ENCODE measurements around the gene PLA2G3. TPM values are rescaled to one million over a fixed set of nuclear protein-coding genes. Genes with fewer than 3 reads are reported as not detected.

Gene PLA2G3
- total RNA-seq, 3 donors from 2014 or later (not counting 1 experiment from before 2014, with no cell fraction given), result not detected

DNA sequence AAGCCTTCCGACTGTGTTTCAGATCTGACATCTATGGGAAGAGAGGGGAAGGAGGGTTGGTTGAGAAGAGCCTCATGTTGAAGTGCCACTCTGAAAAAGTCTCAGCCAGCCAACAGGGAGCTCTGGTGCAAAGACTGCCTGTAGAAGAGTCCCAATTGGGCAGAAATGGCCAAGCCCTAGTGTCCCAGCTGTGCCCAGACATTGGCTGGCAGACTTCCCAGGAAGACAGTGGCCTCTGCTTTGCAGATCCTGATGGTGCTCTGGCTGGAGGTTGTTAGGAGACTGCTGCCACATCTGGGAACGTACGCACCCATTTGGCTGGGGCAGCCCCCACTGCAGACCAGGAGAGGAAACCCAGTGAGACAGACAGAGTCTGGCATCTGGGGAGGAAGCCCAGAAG, 3.2 kb upstream of the PLA2G3 start:
- no peak for ATAC-seq
- H3K27me3 Mint-ChIP-seq (ENCODE audit: low read depth in 2 of 2), result peaks cover 2 to 14% of the 10 kb centered on the region in 2 donors

DNA sequence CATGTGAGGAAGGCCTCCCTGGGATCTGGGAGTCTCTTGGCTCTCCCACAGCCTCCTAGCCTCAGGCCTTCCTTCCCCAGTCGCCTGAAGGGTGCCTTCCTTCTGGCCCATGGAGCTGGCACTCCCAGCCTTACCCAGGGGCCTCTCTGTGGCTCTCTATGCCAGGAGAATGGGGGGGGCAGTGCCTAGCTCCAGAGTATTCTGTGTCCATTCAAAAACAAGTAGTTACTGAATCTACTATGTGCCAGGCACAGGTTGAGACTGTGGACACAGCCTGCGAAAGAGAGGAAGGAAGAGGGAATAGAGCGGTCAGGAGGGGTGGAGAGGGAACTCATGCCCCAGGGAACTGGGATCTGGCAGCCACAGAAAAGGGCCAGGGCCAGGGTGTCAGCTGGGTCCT, 2.7 kb upstream of the PLA2G3 start:
- H3K27me3 ChIP-seq (ENCODE audit: control insufficient read depth, insufficient read depth, low read length), result no peaks in the 10 kb centered on the region
- Mint-ChIP-seq H3K4me3 (no peak overlapping the region), H3K4me1 (no peaks in the 10 kb centered on the region), H3K27ac (no peak overlapping the region), H3K36me3 (no peaks in the 10 kb centered on the region), H3K27me3 (ENCODE audit: low read depth in 2 of 2) (peaks cover 2 to 14% of the 10 kb centered on the region in 2 donors), H3K9me3 (no peaks in the 10 kb centered on the region)
- WGBS (ENCODE audit: insufficient coverage), result 81% methylated on average over 3 of the region's 3 CpGs
- ATAC-seq (no peak), DNase-seq (no peak)
- no peak overlapping the region for H3K27ac ChIP-seq (ENCODE audit: low read length)
- H3K4me1 ChIP-seq (ENCODE audit: control insufficient read depth, insufficient read depth, low read length), result no peaks in the 10 kb centered on the region
- no peaks in the 10 kb centered on the region for H3K36me3 ChIP-seq (ENCODE audit: control insufficient read depth, insufficient read depth, low read length)
- TF ChIP-seq, protein P1, sequence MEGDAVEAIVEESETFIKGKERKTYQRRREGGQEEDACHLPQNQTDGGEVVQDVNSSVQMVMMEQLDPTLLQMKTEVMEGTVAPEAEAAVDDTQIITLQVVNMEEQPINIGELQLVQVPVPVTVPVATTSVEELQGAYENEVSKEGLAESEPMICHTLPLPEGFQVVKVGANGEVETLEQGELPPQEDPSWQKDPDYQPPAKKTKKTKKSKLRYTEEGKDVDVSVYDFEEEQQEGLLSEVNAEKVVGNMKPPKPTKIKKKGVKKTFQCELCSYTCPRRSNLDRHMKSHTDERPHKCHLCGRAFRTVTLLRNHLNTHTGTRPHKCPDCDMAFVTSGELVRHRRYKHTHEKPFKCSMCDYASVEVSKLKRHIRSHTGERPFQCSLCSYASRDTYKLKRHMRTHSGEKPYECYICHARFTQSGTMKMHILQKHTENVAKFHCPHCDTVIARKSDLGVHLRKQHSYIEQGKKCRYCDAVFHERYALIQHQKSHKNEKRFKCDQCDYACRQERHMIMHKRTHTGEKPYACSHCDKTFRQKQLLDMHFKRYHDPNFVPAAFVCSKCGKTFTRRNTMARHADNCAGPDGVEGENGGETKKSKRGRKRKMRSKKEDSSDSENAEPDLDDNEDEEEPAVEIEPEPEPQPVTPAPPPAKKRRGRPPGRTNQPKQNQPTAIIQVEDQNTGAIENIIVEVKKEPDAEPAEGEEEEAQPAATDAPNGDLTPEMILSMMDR (IDR thresholded peaks at IDR 0.05), result no peak
- no peak overlapping the region for H3K4me3 ChIP-seq (ENCODE audit: low read length)
- no peaks in the 10 kb centered on the region for H3K9me3 ChIP-seq (ENCODE audit: control insufficient read depth, insufficient read depth, low read length)
- intact Hi-C loops (cut with micrococcal nuclease), result no loop called here

More for the DNA sequence above, 3.2 kb upstream of the PLA2G3 start:
- H3K36me3 Mint-ChIP-seq, result no peaks in the 10 kb centered on the region
- H3K4me1 Mint-ChIP-seq, result no peaks in the 10 kb centered on the region
- no peak for DNase-seq
- Histone ChIP-seq H3K27me3 (ENCODE audit: control insufficient read depth, insufficient read depth, low read length) (no peaks in the 10 kb centered on the region), H3K27ac (ENCODE audit: low read length) (no peak overlapping the region), H3K9me3 (ENCODE audit: control insufficient read depth, insufficient read depth, low read length) (no peaks in the 10 kb centered on the region), H3K4me1 (ENCODE audit: control insufficient read depth, insufficient read depth, low read length) (no peaks in the 10 kb centered on the region), H3K36me3 (ENCODE audit: control insufficient read depth, insufficient read depth, low read length) (no peaks in the 10 kb centered on the region), H3K4me3 (ENCODE audit: low read length) (no peak overlapping the region)
- 96% methylated on average over 3 of the region's 3 CpGs for WGBS (ENCODE audit: insufficient coverage)
- no peak overlapping the region for H3K4me3 Mint-ChIP-seq
- TF ChIP-seq, protein P1 (IDR thresholded peaks at IDR 0.05), result no peak
- no peak overlapping the region for H3K27ac Mint-ChIP-seq
- intact Hi-C loops (cut with micrococcal nuclease), result no loop called here
- H3K9me3 Mint-ChIP-seq, result no peaks in the 10 kb centered on the region

DNA sequence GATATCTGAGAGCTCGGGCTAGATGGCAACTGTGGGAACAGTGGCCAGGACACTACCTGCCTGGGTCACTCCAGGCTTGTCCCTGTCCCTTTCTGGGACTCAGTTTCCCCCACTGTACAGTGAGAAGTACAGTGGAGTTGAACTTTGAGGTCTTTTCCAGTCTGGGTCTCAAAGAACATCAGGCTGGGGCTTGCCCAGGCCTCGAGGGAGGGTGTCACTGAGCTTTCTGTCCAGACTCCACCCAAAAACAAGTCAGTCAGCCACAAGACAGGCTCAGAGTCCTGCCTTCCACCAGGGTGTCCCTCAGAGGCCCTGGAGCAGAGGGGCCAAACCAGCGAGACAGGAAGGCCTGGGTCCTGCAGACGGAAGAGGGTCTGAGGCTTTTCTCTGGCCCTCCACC, 2.0 kb upstream of the PLA2G3 start:
- no peaks in the 10 kb centered on the region for H3K27me3 ChIP-seq (ENCODE audit: control insufficient read depth, insufficient read depth, low read length)
- no peaks in the 10 kb centered on the region for H3K9me3 ChIP-seq (ENCODE audit: control insufficient read depth, insufficient read depth, low read length)
- Mint-ChIP-seq H3K36me3 (no peaks in the 10 kb centered on the region), H3K9me3 (no peaks in the 10 kb centered on the region), H3K27me3 (ENCODE audit: low read depth in 2 of 2) (peaks cover 2 to 8% of the 10 kb centered on the region in 2 donors), H3K4me1 (no peaks in the 10 kb centered on the region), H3K27ac (no peak overlapping the region), H3K4me3 (no peak overlapping the region)
- no peak overlapping the region for H3K27ac ChIP-seq (ENCODE audit: low read length)
- H3K4me1 ChIP-seq (ENCODE audit: control insufficient read depth, insufficient read depth, low read length), result no peaks in the 10 kb centered on the region
- WGBS (ENCODE audit: insufficient coverage), result 82% methylated on average over 4 of the region's 4 CpGs
- H3K36me3 ChIP-seq (ENCODE audit: control insufficient read depth, insufficient read depth, low read length), result no peaks in the 10 kb centered on the region
- ATAC-seq (no peak), DNase-seq (no peak)
- TF ChIP-seq, protein P1 (IDR thresholded peaks at IDR 0.05), result no peak
- H3K4me3 ChIP-seq (ENCODE audit: low read length), result no peak overlapping the region
- intact Hi-C loops (cut with micrococcal nuclease), result no loop called here

DNA sequence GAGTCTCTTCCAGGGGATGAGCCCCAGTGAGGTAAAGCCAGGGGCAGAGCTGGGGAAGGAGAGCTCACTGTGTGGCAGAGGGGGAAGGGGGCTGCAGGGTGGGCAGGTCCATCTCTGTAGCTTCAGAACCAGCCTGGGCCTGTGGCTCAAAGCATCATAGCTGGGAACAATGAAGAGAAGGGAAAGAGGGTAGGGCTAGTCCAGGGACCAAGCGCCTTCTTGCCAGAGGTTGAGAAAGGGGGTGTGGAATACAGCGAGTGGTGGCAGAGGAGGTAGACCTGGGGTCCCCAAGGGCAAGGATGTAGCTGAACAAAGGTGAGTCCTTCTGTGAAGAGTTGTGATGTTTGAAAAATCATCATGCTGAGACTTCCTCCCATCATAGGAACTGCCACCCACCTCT, 1.2 kb upstream of the PLA2G3 start:
- intact Hi-C loops (cut with micrococcal nuclease), result no loop called here
- Mint-ChIP-seq H3K4me1 (no peaks in the 10 kb centered on the region), H3K27me3 (ENCODE audit: low read depth in 2 of 2) (peaks cover 1 to 2% of the 10 kb centered on the region in 2 donors), H3K36me3 (no peaks in the 10 kb centered on the region), H3K4me3 (no peak overlapping the region), H3K9me3 (no peaks in the 10 kb centered on the region), H3K27ac (no peak overlapping the region)
- Histone ChIP-seq H3K27me3 (ENCODE audit: control insufficient read depth, insufficient read depth, low read length) (no peaks in the 10 kb centered on the region), H3K9me3 (ENCODE audit: control insufficient read depth, insufficient read depth, low read length) (no peaks in the 10 kb centered on the region), H3K4me1 (ENCODE audit: control insufficient read depth, insufficient read depth, low read length) (no peaks in the 10 kb centered on the region), H3K36me3 (ENCODE audit: control insufficient read depth, insufficient read depth, low read length) (no peaks in the 10 kb centered on the region), H3K4me3 (ENCODE audit: low read length) (no peak overlapping the region), H3K27ac (ENCODE audit: low read length) (no peak overlapping the region)
- TF ChIP-seq, protein P1 (IDR thresholded peaks at IDR 0.05), result no peak
- DNase-seq (no peak), ATAC-seq (no peak)
- WGBS (ENCODE audit: insufficient coverage), result 88% methylated on average over 2 of the region's 2 CpGs

Measured in natural killer cell (primary cell).